GM12892 (cell line): ENCODE results near the gene OR6C74.

Experiments used
- POLR2A ChIP-seq: IDR thresholded peaks from 2 replicates; pipeline ENCODE4 v1.6.1; 2011; ENCODE audit warnings: low read depth, low read length, control low read depth
- POLR2AphosphoS5 ChIP-seq: IDR thresholded peaks from 2 replicates; pipeline ENCODE4 v1.6.1; 2011; ENCODE audit warnings: low read depth, low read length, control low read depth

GRCh38 chr12:55226523-55226922 lies 17.9 kb upstream of the OR6C74 start:
- TF ChIP-seq POLR2AphosphoS5 (no peak), POLR2A (no peak)
